DMS153 treated with DMSO at 0.1 percent for 48 hours (cell line): ENCODE results near the gene PRKN.
A peak's percentile ranks its signal among the peaks of the same experiment; 100 is the strongest.
"Not testable (repeated sequence)": the region's sequence is repeated elsewhere in the genome, so short reads cannot be mapped to it uniquely, and the experiment has no call there.

Experiments
- DNase-seq: peaks from one replicate; lab custom pipeline; 2025; ENCODE audit not compliant: unreplicated experiment; lab: John Stamatoyannopoulos, UW

The PRKN gene

DNA sequence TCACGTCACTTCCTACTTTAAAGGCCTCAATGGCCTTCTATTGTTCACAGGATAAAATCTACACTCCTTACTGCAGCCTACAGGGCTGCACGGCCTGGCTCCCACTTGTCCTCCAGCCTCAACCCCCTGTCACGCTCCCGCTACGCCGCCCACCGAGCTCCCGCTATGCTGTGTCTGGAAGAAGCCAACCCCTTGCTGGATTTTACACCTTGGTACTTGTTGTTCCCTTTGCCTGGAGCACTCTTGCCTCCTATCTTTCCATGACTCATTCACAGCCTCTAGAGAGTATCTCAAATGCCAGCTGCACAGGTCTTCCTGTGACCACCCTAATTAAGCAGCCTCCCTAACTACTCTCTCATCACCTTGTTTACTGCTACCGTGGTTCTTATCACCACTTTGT is 259.9 kb downstream of the PRKN start:
- no peak for DNase-seq

DNA sequence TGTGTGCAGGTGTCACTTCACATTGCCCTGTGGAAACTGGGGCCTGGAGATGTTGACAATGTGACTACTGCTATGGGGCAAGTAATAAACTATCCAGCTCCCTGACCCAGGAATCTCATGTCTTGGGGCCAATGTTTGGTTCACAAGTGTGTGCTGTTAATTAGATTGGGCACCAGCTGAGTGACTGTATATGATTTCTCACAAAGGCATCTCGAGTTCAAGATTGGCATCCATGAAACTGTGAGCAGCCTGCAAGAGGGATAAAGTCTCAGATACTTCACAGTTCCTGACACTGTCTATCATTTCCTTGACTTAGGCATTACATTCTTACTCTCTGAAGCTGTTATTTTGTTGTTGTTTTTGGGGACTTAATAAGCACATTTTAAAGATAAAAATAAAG is 264.0 kb downstream of the PRKN start:
- DNase-seq: no peak

DNA sequence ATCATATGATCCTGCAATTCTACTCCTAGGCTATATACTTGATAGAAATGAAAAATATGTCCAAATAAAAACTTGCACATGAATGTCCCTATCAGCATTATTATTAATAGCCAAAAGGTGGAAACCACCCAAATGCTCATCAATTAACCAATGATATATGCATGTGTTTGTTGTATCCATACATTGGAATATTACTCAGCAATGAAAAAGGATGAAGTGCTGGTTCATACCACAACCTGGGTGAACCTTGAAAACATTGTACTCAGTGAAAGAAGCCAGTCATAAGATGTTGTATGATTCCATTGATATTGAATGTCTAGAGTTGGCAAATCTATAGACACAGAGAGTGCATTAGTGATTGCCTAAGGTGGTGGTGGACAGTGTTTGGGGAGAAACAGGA is 267.6 kb downstream of the PRKN start:
- DNase-seq: no peak

- no peak for DNase-seq
These were observed 277.2 kb downstream of the PRKN start for GRCh38 chr6:162450358-162450757.

DNA sequence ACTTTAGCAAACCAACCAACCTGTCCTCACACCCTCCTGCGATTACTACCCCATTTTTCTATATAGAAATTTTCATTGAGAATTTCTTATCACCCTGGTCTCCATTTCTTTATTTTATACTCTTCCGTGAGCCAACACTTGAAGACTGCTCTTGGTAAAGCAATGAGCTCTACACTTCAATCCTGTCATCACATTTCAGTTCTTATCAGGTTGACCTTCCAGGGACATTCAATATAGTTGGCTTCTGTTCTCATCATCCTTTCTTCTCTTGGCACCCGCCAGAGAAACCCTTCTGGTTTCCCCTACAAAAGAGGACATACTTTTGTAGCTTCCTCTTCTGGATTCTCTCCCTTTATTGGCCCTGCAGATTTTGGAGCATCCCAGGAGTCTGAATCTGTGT is 279.3 kb downstream of the PRKN start:
- no peak for DNase-seq

DNA sequence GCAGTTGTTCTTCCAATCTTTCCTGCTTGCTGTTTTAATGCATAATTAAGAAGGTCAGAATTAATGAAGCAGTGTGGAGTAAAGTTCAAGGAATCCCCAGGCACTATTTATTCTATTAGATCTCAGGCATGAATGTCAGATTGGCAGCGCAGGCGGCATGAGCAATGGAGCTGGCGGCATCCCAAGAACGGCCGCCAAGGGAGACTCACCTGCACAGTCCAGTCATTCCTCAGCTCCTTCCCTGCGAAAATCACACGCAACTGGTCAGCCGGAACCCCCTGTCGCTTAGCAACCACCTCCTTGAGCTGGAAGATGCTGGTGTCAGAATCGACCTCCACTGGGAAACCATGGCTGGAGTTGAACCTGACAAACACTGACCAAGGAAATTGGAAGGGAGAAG is 284.5 kb downstream of the PRKN start:
- no peak for DNase-seq

- DNase-seq: peak; percentile 5
These were observed 284.9 kb downstream of the PRKN start for GRCh38 chr6:162442687-162443086.

DNA sequence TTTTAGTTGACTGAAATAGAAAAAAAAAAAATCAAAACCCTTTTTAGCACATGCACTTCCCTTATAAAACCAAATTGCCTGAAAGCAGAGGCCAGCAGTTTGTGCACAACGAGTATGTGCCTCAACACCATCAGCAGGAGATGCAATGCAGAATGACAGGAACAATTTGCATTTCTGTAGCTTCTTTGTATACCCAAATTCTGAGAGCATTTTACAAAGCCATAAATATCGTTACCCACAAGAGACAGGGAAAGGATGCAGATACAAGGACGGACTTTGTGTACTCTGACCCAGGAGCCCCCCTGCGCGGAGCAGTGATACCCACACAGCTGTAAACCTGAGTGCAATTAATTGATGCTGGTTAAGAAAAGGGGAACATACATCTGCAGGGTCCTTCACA is 285.6 kb downstream of the PRKN start:
- no peak for DNase-seq

DNA sequence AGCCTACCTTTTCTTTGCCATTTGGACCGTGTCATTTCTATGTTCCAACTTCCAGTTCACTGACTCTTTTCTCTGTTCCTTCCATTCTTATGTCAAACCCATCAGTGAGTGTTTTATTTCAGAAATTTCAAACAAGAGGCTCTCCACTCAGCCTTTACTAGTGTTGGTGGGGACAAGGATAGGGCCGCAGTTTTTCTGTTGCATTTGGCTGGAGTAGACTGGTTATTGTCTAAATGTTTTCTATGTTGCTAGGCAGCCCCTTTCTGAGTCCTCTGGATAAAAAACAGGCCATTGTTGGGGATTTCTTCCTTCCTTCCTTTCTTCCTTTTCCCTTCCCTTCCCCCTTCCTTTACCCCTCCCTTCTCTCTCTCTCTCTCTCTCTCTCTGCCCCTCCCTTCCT is 288.6 kb downstream of the PRKN start:
- DNase-seq: no peak

- DNase-seq: no peak
These were observed 292.5 kb downstream of the PRKN start for GRCh38 chr6:162435071-162435470.

DNA sequence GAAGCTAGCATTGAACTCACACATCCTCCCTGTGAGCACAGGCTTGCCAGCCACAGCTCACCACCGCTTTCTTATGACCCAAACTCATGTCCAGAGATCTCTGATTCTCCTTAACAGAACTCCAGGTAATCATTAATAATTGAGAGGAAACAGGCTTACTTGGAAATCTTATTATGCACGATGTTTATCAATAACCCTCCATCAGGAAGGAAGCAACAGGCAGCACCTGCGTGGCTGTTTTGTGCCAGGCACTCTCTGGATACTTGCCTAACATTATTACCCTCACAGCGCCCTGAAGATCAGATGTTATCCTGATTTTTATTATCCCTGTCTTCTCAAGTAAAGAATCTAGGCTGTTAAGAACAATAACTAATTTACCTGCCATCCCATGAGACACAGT is 306.6 kb downstream of the PRKN start:
- DNase-seq: no peak

- no peak for DNase-seq
These were observed 310.6 kb downstream of the PRKN start for GRCh38 chr6:162416831-162417537.

GRCh38 chr6:162416307-162416706 is 311.3 kb downstream of the PRKN start:
- DNase-seq: no peak

DNA sequence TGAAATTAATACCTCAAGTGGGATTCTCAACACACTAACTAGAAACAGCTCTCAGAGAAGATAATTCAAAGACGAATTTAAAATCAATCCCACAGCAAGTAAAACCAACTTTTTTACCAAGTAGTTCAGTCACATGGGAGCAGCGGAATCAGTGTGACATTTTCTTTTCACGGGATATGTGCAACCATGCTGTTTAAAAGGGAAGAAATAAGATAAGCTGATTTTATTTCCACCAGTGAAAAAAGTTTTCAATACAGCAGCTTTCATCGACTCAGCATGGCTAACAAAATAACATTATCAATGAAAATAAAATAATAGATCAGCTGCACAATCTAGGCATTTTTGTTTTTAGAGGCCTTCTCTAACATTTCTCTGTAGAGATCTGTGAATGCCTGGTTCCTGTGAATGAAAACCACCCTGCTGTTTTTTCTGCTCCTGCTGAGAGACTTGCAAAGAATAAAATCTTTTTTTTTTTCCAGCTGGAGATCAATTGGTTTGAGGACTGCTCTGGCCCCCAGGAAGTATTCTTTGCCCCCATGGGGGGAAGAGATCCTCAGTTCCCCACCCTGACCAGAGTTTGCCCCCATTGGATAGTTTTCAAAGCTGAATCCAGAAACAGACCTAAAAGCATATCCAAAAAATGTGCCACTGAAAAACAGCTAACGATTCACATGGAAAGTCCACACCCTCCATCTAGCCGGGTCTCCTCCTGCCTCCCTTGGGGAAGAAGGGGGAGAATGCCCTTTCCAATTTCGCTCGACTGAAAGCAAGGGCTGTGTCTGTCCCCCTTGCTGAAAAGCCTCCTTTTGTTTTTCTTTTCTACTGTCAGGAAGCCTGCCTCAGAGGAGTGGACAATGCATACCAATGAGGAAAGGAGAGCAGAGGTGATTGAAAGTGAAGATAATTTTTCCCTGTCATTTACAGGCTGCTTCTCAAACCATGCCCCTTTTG is 317.6 kb downstream of the PRKN start:
- no peak for DNase-seq

GRCh38 chr6:162408826-162409535 is 318.6 kb downstream of the PRKN start:
- DNase-seq: no peak

- DNase-seq: no peak
These were observed 322.6 kb downstream of the PRKN start for GRCh38 chr6:162404951-162405350.

DNA sequence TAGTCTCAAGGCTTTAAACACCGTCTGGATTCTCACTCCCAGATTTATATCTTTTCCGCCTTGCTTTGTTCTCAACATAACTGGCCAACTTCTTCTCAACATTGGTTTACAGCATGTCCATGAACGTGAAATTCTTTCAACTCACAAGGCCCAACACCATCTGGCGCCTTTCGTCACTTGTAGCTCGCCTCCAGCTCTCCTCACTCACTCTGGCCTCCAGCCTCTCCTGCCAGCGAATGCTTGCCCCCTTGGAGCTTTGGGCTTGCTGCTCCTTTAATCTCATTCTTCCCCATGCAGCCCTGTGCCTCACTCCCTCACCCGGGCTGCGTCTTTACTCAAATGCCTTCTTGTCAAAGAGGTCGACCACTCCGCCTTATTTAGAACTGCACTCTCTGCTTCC is 324.5 kb downstream of the PRKN start:
- no peak for DNase-seq

GRCh38 chr6:162395181-162395580 is 332.4 kb downstream of the PRKN start:
- DNase-seq: no peak

DNA sequence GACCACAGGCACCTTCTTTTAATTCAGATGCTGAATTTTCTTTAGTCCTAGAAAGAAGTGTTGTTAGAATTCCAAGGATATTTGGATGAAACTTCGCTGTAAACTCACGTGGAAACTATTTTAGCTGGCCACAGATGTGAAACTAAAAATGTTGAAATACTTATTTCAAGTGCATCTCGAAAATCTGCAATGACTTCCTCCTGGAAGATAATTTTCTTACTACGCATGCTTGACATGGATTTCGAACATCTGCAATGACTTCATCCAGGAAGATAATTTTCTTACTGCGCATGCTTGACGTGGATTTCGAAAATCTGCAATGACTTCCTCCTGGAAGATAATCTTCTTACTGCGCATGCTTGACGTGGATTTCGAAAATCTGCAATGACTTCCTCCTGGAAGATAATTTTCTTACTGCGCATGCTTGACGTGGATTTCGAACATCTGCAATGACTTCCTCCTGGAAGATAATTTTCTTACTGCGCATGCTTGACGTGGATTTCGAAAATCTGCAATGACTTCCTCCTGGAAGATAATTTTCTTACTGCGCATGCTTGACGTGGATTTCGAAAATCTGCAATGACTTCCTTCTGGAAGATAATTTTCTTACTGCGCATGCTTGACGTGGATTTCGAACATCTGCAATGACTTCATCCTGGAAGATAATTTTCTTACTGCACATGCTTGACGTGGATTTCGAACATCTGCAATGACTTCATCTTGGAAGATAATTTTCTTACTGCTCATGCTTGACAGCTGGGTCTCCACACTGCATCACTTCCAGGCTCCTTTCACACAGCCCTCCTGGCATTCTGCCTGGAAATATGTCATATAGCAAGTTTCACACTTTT is 336.4 kb downstream of the PRKN start:
- not testable (repeated sequence) for DNase-seq

GRCh38 chr6:162389343-162390085 is 338.1 kb downstream of the PRKN start:
- no peak for DNase-seq
